Esophagus squamous epithelium (tissue), 5 donors: ENCODE measurements around the gene CFHR4. TPM values are rescaled to one million over a fixed set of nuclear protein-coding genes. Genes with fewer than 3 reads are reported as not detected.
"Not testable (repeated sequence)": the region's sequence is repeated elsewhere in the genome, so short reads cannot be mapped to it uniquely, and the experiment has no call there.

Source experiments
- DNase-seq: peaks from one replicate; lab custom pipeline; 2025; lab: John Stamatoyannopoulos, UW
- H3K27ac ChIP-seq, 4 donors: fragments of 200-600 bp; sonication (generic); one replicate each; pipeline ENCODE4 v1.5.1; 2016 to 2019; ENCODE audit warnings: mild to moderate bottlenecking in 1 of 4
- H3K27me3 ChIP-seq, 4 donors: fragments of 200-600 bp; sonication (generic); 1 replicate in 3 of 4; 2 replicates in 1 of 4; pipeline versions ENCODE4 v1.5.1 to v1.6.0; 2017 to 2021; ENCODE audit warnings: antibody characterized with exemption in 1 of 4
- H3K36me3 ChIP-seq, 3 donors: fragments of 200-600 bp; sonication (generic); one replicate each; pipeline ENCODE4 v1.5.1; 2016 to 2019
- H3K4me1 ChIP-seq, 3 donors: fragments of 200-600 bp; sonication (generic); one replicate each; pipeline ENCODE4 v1.5.1; 2017 to 2019
- H3K4me3 ChIP-seq, 4 donors: fragments of 200-600 bp; sonication (generic); 1 replicate in 3 of 4; 2 replicates in 1 of 4; pipeline ENCODE4 v1.5.1; 2016 to 2019; ENCODE audit warnings: mild to moderate bottlenecking in 2 of 4, moderate library complexity in 1 of 4
- H3K9me3 ChIP-seq, 3 donors: fragments of 200-600 bp; sonication (generic); one replicate each; pipeline ENCODE4 v1.5.1; 2016 to 2019
- CTCF ChIP-seq, 6 experiments: fragments of 450-650 bp in 4 of 6; fragments of 200-600 bp in 2 of 6; sonication (generic) in 2 of 6; IDR thresholded peaks; one replicate each; pipeline ENCODE4 v1.5.1; 2016 to 2019; ENCODE audit warnings: antibody characterized with exemption in 6 of 6, mild to moderate bottlenecking in 4 of 6, moderate library complexity in 4 of 6
- POLR2A ChIP-seq, 4 donors: fragments of 450-650 bp; IDR thresholded peaks; one replicate each; pipeline ENCODE4 v1.6.1; 2017; ENCODE audit warnings: antibody characterized with exemption in 4 of 4, mild to moderate bottlenecking in 4 of 4, moderate library complexity in 3 of 4
- WGBS, 2 donors: methylation state at CpG; one replicate each; pipeline ENCODE4 v1.1.5; 2018; 5-methylcytosine and 5-hydroxymethylcytosine counted together
- intact Hi-C: fragments of 100-400 bp; cut with DNase I; formaldehyde crosslinking; loops from one replicate; pipeline ENCODE4 v1.15.0; 2022
- total RNA-seq, 4 donors: library from RNA; depleted of rRNA; stranded (reverse); fragments of >200 nt; gene quantifications; one replicate each; pipeline ENCODE4 v1.1.0, GENCODE V29; 2016
- donor health status: DM: yes; HTN: yes; CAD: no.

CFHR4 gene
- total RNA-seq, 4 donors from 2014 or later = not detected

DNA sequence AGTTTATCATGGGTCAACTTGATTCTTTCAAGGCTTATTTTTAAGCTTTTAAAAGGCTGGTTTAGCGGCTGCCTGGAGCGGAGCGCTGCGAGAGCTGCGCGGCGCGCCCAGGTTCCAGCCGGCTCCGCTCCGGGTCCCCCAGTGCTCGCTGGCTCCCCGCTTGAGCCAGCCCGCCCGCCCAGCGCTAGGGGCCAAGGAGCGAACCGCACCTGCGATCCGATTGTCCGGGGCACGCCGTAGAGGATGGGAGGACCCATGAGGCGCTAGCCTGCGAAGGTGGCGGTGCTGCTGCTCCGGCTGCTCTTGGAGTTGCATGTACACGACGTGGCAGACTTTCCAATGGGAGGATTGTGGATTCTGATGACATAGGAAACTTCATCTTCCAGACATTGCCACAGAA, 9.9 kb upstream of the CFHR4 start:
- H3K4me1 ChIP-seq = no peaks in the 10 kb centered on the region
- no peak for DNase-seq
- no peak overlapping the region for H3K27ac ChIP-seq
- intact Hi-C loops = no loop called here
- peak overlapping the region in 1 of 4 donors; percentile 23 for H3K4me3 ChIP-seq
- WGBS, 2 donors = 7 to 36% methylated on average over 3 to 19 of the region's 29 CpGs
- H3K9me3 ChIP-seq = no peaks in the 10 kb centered on the region
- no peaks in the 10 kb centered on the region for H3K36me3 ChIP-seq
- peaks cover 0 to 5% (median 0%) of the 10 kb centered on the region in 4 donors for H3K27me3 ChIP-seq
- TF ChIP-seq CTCF (IDR thresholded peaks at IDR 0.05) (no peak), POLR2A (IDR thresholded peaks at IDR 0.05) (no peak)

- H3K4me1 ChIP-seq, H3K36me3 ChIP-seq, DNase-seq, H3K9me3 ChIP-seq, H3K4me3 ChIP-seq, H3K27me3 ChIP-seq, H3K27ac ChIP-seq, intact Hi-C loops: not testable (repeated sequence)
- 83 to 90% methylated on average over 4 of the region's 4 CpGs for WGBS, 2 donors
These were observed 1.3 kb upstream of the CFHR4 start for GRCh38 chr1:196886560-196886959.

GRCh38 chr1:196890668-196891067, 2.8 kb downstream of the CFHR4 start:
- TF ChIP-seq CTCF (IDR thresholded peaks at IDR 0.05) (no peak), POLR2A (IDR thresholded peaks at IDR 0.05) (no peak)
- Histone ChIP-seq H3K9me3 (no peaks in the 10 kb centered on the region), H3K27me3 (no peaks in the 10 kb centered on the region), H3K36me3 (no peaks in the 10 kb centered on the region), H3K27ac (no peak overlapping the region), H3K4me1 (no peaks in the 10 kb centered on the region), H3K4me3 (no peak overlapping the region)
- intact Hi-C loops = no loop called here
- WGBS, 2 donors = 58 to 62% methylated on average over 6 of the region's 6 CpGs
- DNase-seq = no peak

DNA sequence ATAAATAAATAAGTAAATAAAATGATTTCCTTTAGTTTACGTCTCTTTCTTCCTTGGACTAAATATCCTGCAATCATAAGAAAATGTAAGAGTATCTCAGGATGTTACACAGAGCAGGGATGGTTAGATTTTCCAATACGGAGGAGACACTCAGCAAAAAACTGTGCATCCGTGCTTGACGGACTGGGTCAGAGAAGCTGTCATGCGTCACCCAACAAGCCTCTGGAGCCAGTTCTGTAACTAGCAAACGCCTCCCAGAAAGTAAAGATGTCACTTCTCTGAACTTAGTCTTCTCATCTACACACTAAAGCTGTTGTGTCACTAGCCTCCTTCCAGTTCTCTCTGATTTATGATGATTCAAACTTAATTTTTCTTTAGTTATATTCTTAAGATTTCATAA, 3.4 kb downstream of the CFHR4 start:
- intact Hi-C loops = no loop called here
- Histone ChIP-seq H3K36me3 (no peaks in the 10 kb centered on the region), H3K4me3 (no peak overlapping the region), H3K27ac (no peak overlapping the region), H3K4me1 (no peaks in the 10 kb centered on the region), H3K9me3 (no peaks in the 10 kb centered on the region), H3K27me3 (no peaks in the 10 kb centered on the region)
- TF ChIP-seq CTCF (IDR thresholded peaks at IDR 0.05) = no peak
- no peak for TF ChIP-seq POLR2A (IDR thresholded peaks at IDR 0.05)
- 70 to 81% methylated on average over 6 of the region's 6 CpGs for WGBS, 2 donors
- DNase-seq = no peak

- Histone ChIP-seq H3K27me3 (peaks cover 0 to 13% (median 0%) of the 10 kb centered on the region in 4 donors), H3K27ac (no peak overlapping the region), H3K4me3 (no peak overlapping the region), H3K9me3 (no peaks in the 10 kb centered on the region), H3K36me3 (no peaks in the 10 kb centered on the region), H3K4me1 (no peaks in the 10 kb centered on the region)
- WGBS, 2 donors = 49 to 61% methylated on average over 8 of the region's 8 CpGs
- TF ChIP-seq POLR2A (IDR thresholded peaks at IDR 0.05) (no peak), CTCF (IDR thresholded peaks at IDR 0.05) (no peak)
- no peak for DNase-seq
- intact Hi-C loops = no loop called here
These were observed 8.5 kb downstream of the CFHR4 start for GRCh38 chr1:196896355-196896754.
